Breast epithelium (tissue), 4 donors: ENCODE results near the gene ASCC3. TPM values are rescaled to one million over a fixed set of nuclear protein-coding genes. Genes with fewer than 3 reads are reported as not detected.
"Not testable (repeated sequence)": the region's sequence is repeated elsewhere in the genome, so short reads cannot be mapped to it uniquely, and the experiment has no call there.

ENCODE experiments used
- DNase-seq, 2 donors: peaks; one replicate each; pipeline ENCODE4 v3.0.0-alpha.2; 2019; ENCODE audit warnings: low spot score in 2 of 2
- H3K27ac ChIP-seq, 2 donors: fragments of 200-600 bp; sonication (generic) in 1 of 2; one replicate each; pipeline ENCODE4 v1.5.1; 2016 to 2019; ENCODE audit warnings: mild to moderate bottlenecking in 1 of 2
- H3K27me3 ChIP-seq, 2 donors: fragments of 200-600 bp; sonication (generic) in 1 of 2; one replicate each; pipeline versions ENCODE4 v1.5.1 to v1.6.0; 2017 to 2019; ENCODE audit warnings: control low read depth in 1 of 2, mild to moderate bottlenecking in 1 of 2
- H3K36me3 ChIP-seq: fragments of 200-600 bp; one replicate; pipeline ENCODE4 v1.5.1; 2019
- H3K4me1 ChIP-seq, 2 donors: fragments of 200-600 bp; sonication (generic); one replicate each; pipeline ENCODE4 v1.5.1; 2016 to 2019; ENCODE audit warnings: control low read depth in 1 of 2
- H3K4me3 ChIP-seq, 3 donors: fragments of 200-600 bp; sonication (generic); 1 replicate in 2 of 3; 2 replicates in 1 of 3; pipeline ENCODE4 v1.5.1; 2016 to 2019; ENCODE audit warnings: mild to moderate bottlenecking in 3 of 3, moderate library complexity in 2 of 3
- H3K9me3 ChIP-seq, 2 donors: fragments of 200-600 bp; sonication (generic) in 1 of 2; one replicate each; pipeline ENCODE4 v1.5.1; 2016 to 2019; ENCODE audit warnings: control low read depth in 1 of 2
- POLR2A ChIP-seq: fragments of 450-650 bp; IDR thresholded peaks from one replicate; pipeline ENCODE4 v1.6.1; 2016; ENCODE audit warnings: antibody characterized with exemption, mild to moderate bottlenecking, moderate library complexity
- POLR2AphosphoS5 ChIP-seq, 3 donors: sonication (generic); formaldehyde crosslinking; IDR thresholded peaks; one replicate each; pipeline ENCODE4 v1.6.1; 2017; ENCODE audit warnings: antibody characterized with exemption in 3 of 3
- intact Hi-C: fragments of 100-400 bp; cut with DNase I; formaldehyde crosslinking; loops from one replicate; pipeline ENCODE4 v1.15.1; 2023; ENCODE audit warnings: low total_unique reads
- total RNA-seq, 3 donors: library from RNA; depleted of rRNA; stranded (reverse); fragments of >200 nt; gene quantifications; one replicate each; pipeline ENCODE4 v1.1.0, GENCODE V29; 2016
- TF ChIP-seq, protein P1 (sequence below), 3 donors: fragments of 450-650 bp; IDR thresholded peaks; one replicate each; pipeline ENCODE4 v1.5.1; 2016 to 2017; ENCODE audit warnings: antibody characterized with exemption in 3 of 3, mild to moderate bottlenecking in 3 of 3, moderate library complexity in 3 of 3

The ASCC3 gene
- total RNA-seq, 3 donors from 2014 or later: 23.5 to 49.3 (median 44.6) TPM

GRCh38 chr6:100753421-100753820 is 127.7 kb downstream of the ASCC3 start:
- Histone ChIP-seq H3K9me3 (no peaks in the 10 kb centered on the region), H3K4me3 (no peak overlapping the region), H3K27ac (no peak overlapping the region), H3K36me3 (no peaks in the 10 kb centered on the region), H3K4me1 (no peaks in the 10 kb centered on the region), H3K27me3 (no peaks in the 10 kb centered on the region)
- no peak for TF ChIP-seq POLR2AphosphoS5 (IDR thresholded peaks at IDR 0.05)
- TF ChIP-seq POLR2A: no peak
- no peak for DNase-seq
- intact Hi-C loops: no loop called here

DNA sequence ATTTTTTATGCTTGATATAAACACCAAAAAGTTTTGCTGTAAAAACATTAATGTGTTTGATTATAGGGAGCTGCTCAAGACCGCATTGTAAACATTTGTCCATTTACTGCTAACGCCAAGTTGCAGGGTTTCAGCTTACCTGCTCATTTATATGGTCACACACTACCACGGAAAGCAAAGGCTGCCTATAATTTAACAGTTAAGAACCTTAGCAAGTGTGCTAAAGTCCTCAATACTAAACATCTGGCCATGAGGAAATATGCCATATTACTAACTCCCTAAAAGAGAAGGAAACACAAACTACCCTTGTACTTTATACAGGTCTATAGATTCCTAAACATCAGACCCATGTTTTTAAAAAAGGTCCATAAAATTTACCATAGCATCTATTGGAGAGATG is 129.5 kb downstream of the ASCC3 start:
- no peaks in the 10 kb centered on the region for H3K27me3 ChIP-seq
- TF ChIP-seq POLR2A: no peak
- no peak for TF ChIP-seq POLR2AphosphoS5 (IDR thresholded peaks at IDR 0.05)
- TF ChIP-seq, protein P1, sequence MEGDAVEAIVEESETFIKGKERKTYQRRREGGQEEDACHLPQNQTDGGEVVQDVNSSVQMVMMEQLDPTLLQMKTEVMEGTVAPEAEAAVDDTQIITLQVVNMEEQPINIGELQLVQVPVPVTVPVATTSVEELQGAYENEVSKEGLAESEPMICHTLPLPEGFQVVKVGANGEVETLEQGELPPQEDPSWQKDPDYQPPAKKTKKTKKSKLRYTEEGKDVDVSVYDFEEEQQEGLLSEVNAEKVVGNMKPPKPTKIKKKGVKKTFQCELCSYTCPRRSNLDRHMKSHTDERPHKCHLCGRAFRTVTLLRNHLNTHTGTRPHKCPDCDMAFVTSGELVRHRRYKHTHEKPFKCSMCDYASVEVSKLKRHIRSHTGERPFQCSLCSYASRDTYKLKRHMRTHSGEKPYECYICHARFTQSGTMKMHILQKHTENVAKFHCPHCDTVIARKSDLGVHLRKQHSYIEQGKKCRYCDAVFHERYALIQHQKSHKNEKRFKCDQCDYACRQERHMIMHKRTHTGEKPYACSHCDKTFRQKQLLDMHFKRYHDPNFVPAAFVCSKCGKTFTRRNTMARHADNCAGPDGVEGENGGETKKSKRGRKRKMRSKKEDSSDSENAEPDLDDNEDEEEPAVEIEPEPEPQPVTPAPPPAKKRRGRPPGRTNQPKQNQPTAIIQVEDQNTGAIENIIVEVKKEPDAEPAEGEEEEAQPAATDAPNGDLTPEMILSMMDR (IDR thresholded peaks at IDR 0.05): no peak
- H3K36me3 ChIP-seq: no peaks in the 10 kb centered on the region
- no peak overlapping the region for H3K27ac ChIP-seq
- DNase-seq: no peak
- no peaks in the 10 kb centered on the region for H3K4me1 ChIP-seq
- no peaks in the 10 kb centered on the region for H3K9me3 ChIP-seq
- no peak overlapping the region for H3K4me3 ChIP-seq
- intact Hi-C loops: no loop called here

DNA sequence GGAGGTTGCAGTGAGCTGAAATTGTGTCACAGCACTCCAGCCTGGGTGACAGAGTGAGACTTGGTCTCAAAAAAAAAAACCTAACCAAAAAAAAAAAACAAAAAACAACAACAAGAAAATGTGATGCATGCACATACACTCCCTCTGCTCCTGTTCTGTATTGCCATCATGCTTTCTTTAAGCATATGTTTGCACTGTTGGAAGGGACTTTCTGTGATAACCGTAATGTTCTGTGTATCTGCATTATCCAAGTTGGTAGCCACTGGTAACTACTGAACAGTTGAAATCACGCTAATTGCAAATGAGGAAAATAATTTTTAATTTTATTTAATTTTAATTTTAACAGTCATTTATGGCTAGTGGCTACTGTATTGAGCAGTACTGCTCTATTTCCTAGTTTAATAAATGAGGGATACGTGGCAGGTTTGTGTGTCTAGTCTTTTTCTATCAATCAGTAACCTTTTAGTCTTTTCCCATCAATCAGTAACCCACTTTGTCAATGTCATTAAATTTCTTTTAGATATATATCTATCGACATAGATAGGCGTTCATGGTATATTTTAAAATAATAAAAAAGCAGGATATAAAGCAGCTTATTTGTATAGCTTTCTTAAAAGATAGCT is 135.6 kb downstream of the ASCC3 start:
- Histone ChIP-seq H3K27ac (no peak overlapping the region), H3K9me3 (no peaks in the 10 kb centered on the region), H3K36me3 (no peaks in the 10 kb centered on the region), H3K4me1 (no peaks in the 10 kb centered on the region), H3K4me3 (no peak overlapping the region), H3K27me3 (no peaks in the 10 kb centered on the region)
- DNase-seq: no peak
- TF ChIP-seq POLR2A: no peak
- TF ChIP-seq, protein P1 (IDR thresholded peaks at IDR 0.05): no peak
- no peak for TF ChIP-seq POLR2AphosphoS5 (IDR thresholded peaks at IDR 0.05)
- intact Hi-C loops: no loop called here

GRCh38 chr6:100740439-100740838 is 140.7 kb downstream of the ASCC3 start:
- no peak for DNase-seq
- Histone ChIP-seq H3K9me3 (peaks cover 0 to 8% of the 10 kb centered on the region in 2 donors), H3K27me3 (no peaks in the 10 kb centered on the region), H3K4me1 (no peaks in the 10 kb centered on the region), H3K27ac (no peak overlapping the region), H3K4me3 (no peak overlapping the region), H3K36me3 (no peaks in the 10 kb centered on the region)
- TF ChIP-seq POLR2AphosphoS5 (IDR thresholded peaks at IDR 0.05) (no peak), POLR2A (no peak)
- TF ChIP-seq, protein P1 (IDR thresholded peaks at IDR 0.05): no peak
- intact Hi-C loops: no loop called here

DNA sequence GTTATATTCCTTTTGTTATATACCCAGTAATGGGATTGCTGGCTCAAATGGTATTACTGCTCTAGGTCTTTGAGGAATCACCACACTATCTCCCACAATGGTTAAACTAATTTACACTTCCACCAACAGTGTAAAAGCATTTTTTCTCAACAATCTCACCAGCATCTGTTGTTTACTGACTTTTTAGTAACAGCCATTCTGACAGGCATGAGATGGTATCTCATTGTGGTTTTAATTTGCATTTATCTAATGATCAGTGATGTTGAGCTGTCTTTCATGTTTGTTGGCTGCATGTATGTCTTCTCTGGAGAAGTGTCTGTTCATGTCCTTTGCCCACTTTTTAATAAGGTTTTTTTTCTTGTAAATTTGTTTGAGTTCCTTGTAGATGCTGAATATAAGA is 143.4 kb downstream of the ASCC3 start:
- H3K4me3 ChIP-seq, H3K36me3 ChIP-seq, H3K27ac ChIP-seq, H3K4me1 ChIP-seq, DNase-seq, intact Hi-C loops, H3K9me3 ChIP-seq, H3K27me3 ChIP-seq: not testable (repeated sequence)

DNA sequence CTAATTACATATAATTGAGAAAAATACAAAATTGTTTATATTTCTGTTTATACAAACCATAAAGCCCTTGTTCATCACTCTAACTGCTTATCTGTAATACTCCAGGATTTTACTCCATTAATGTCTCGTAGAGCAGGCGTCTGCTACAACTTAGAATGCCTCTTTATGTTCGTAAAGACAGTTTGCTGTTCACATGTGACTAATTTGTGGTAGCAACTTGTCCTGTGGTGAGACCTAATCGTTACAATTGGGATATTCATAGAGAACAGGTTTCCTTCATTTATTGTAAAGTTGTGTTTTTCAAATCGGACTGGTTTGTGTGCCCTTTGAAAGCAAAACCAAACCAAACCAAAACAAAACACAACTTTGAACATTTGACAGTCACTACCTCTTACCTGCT is 149.7 kb downstream of the ASCC3 start:
- Histone ChIP-seq H3K27me3 (no peaks in the 10 kb centered on the region), H3K4me3 (no peak overlapping the region), H3K27ac (no peak overlapping the region), H3K9me3 (no peaks in the 10 kb centered on the region), H3K36me3 (no peaks in the 10 kb centered on the region), H3K4me1 (no peaks in the 10 kb centered on the region)
- no peak for DNase-seq
- no peak for TF ChIP-seq POLR2A
- TF ChIP-seq POLR2AphosphoS5 (IDR thresholded peaks at IDR 0.05): no peak
- TF ChIP-seq, protein P1 (IDR thresholded peaks at IDR 0.05): no peak
- intact Hi-C loops: no loop called here
